Lung (tissue), 12 donors: ENCODE measurements around the gene MDH1. TPM values are rescaled to one million over a fixed set of nuclear protein-coding genes. Genes with fewer than 3 reads are reported as not detected.

ENCODE experiments used
- ATAC-seq: fragments of 200-7000 bp; cut with Tn5 transposase; one replicate; pipeline ENCODE4 v1.9.1; 2020; ENCODE audit warnings: moderate number of reproducible peaks; ENCODE audit not compliant: insufficient read depth, low FRiP score
- DNase-seq, 3 donors: peaks; one replicate each; pipeline ENCODE4 v3.0.0-alpha.2; 2013 to 2017
- H3K27ac ChIP-seq, 2 donors: one replicate each; pipeline ENCODE4 v1.5.1; 2013; ENCODE audit warnings: mild to moderate bottlenecking in 2 of 2, moderate library complexity in 2 of 2, control low read depth in 1 of 2, inconsistent platforms in 1 of 2, low read depth in 1 of 2, low read length in 1 of 2
- H3K27me3 ChIP-seq, 3 donors: one replicate each; pipeline ENCODE4 v1.5.1; 2013; ENCODE audit warnings: low read length in 2 of 3; ENCODE audit not compliant: control insufficient read depth in 3 of 3, insufficient read depth in 3 of 3
- H3K36me3 ChIP-seq, 4 donors: one replicate each; pipeline ENCODE4 v1.5.1; 2013; ENCODE audit warnings: low read length in 4 of 4, mild to moderate bottlenecking in 1 of 4, moderate library complexity in 1 of 4; ENCODE audit not compliant: control insufficient read depth in 4 of 4, insufficient read depth in 4 of 4
- H3K4me1 ChIP-seq, 5 donors: one replicate each; pipeline ENCODE4 v1.5.1; 2013; ENCODE audit warnings: low read length in 5 of 5, mild to moderate bottlenecking in 2 of 5, moderate library complexity in 1 of 5; ENCODE audit not compliant: control insufficient read depth in 5 of 5, insufficient read depth in 5 of 5
- H3K4me3 ChIP-seq: one replicate; pipeline ENCODE4 v1.5.1; 2013; ENCODE audit warnings: mild to moderate bottlenecking, control low read depth, moderate library complexity
- H3K9ac ChIP-seq, 2 donors: one replicate each; pipeline ENCODE4 v1.5.1; 2013; ENCODE audit warnings: low read length in 2 of 2, control low read depth in 1 of 2; ENCODE audit not compliant: insufficient read depth in 1 of 2
- H3K9me3 ChIP-seq, 4 donors: one replicate each; pipeline ENCODE4 v1.5.1; 2013; ENCODE audit warnings: low read length in 3 of 4, mild to moderate bottlenecking in 1 of 4, moderate library complexity in 1 of 4; ENCODE audit not compliant: control insufficient read depth in 4 of 4, insufficient read depth in 3 of 4
- WGBS, 2 donors: extraction: QIAGEN DNeasy Blood & Tissue Kit; methylation state at CpG; one replicate each; pipeline ENCODE4 v1.1.7; 2013; 5-methylcytosine and 5-hydroxymethylcytosine counted together
- polyA plus RNA-seq, 2 donors: library from polyadenylated mRNA; stranded (reverse); fragments of 200-250 nt; gene quantifications; one replicate each; pipeline ENCODE4 v1.2.1, GENCODE V29; 2013
- total RNA-seq, 2 donors: library from RNA; depleted of rRNA in 1 of 2; stranded (reverse); fragments of >200 nt in 1 of 2; gene quantifications; one replicate each; pipeline ENCODE4 v1.2.1, GENCODE V29; 2014 to 2021
- TF ChIP-seq, protein P1 (sequence below): IDR thresholded peaks from 2 replicates; pipeline ENCODE4 v1.5.1; 2012; ENCODE audit warnings: mild to moderate bottlenecking; ENCODE audit errors: control extremely low read depth, extremely low read depth
- donor health status: control.
- donor health status: control.
- donor health status: Bipolar disorder and iron deficiency.
- donor health status: healthy.
- donor health status: DM: yes; HTN: yes; CAD: no.

The MDH1 gene
- total and polyA plus RNA-seq, 4 donors, result 110 to 203 (median 120) TPM

DNA sequence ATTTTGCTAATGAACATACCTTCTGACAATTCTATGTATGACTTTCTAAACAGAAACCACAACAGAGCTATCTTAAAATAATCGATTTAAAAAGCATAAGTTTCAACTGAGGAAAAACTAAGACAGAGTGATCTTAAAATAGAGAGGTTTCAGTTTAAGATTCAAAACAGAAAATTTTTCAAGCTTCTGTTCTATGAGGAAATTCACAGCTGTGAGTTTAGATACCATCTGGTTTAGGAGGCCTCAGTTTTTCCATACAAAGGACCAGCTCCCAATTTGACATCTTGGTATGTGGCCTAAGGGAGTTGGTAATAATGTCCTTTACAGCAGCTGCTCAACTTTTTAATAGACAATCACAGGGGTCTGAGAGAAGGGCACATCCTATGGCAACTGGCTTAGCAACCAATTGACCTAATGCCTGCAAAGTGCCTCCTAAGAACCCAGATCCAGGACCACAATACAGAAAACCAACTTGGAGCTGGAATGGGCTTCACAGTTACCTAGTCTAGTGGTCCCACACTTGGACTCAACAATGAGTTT lies 39.7 kb downstream of the MDH1 start:
- H3K27me3 ChIP-seq, result no peaks in the 10 kb centered on the region
- no peaks in the 10 kb centered on the region for H3K4me1 ChIP-seq

DNA sequence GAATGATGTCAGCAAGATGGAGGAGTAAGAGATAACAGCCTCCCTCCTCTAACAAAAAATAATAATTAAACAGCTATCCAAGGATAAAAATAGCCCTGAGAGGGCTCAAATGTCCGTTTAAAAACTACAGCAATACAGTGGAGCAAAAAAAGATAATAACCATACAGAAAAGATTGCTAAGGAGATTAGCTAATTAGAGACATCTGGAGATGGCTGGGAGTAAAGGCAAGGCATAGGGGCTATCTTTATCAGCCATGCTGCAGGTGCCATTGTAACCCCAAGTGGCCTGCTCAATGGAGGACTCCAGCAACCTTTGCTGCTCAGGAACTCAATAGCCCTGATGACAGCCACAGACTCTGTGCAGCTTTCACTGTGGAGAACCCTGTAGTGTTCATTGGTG lies 42.7 kb downstream of the MDH1 start:
- Histone ChIP-seq H3K4me3 (no peak overlapping the region), H3K9me3 (peaks cover 0 to 11% (median 2%) of the 10 kb centered on the region in 4 donors), H3K4me1 (no peaks in the 10 kb centered on the region), H3K36me3 (no peaks in the 10 kb centered on the region), H3K27ac (no peak overlapping the region), H3K27me3 (no peaks in the 10 kb centered on the region), H3K9ac (no peak overlapping the region)
- TF ChIP-seq, protein P1, sequence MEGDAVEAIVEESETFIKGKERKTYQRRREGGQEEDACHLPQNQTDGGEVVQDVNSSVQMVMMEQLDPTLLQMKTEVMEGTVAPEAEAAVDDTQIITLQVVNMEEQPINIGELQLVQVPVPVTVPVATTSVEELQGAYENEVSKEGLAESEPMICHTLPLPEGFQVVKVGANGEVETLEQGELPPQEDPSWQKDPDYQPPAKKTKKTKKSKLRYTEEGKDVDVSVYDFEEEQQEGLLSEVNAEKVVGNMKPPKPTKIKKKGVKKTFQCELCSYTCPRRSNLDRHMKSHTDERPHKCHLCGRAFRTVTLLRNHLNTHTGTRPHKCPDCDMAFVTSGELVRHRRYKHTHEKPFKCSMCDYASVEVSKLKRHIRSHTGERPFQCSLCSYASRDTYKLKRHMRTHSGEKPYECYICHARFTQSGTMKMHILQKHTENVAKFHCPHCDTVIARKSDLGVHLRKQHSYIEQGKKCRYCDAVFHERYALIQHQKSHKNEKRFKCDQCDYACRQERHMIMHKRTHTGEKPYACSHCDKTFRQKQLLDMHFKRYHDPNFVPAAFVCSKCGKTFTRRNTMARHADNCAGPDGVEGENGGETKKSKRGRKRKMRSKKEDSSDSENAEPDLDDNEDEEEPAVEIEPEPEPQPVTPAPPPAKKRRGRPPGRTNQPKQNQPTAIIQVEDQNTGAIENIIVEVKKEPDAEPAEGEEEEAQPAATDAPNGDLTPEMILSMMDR, result no peak
- 60 to 88% methylated on average over 1 of the region's 1 CpG for WGBS, 2 donors
- ATAC-seq (no peak), DNase-seq (no peak)

More for the DNA sequence above, 39.7 kb downstream of the MDH1 start:
- peaks cover 0 to 11% (median 2%) of the 10 kb centered on the region in 4 donors for H3K9me3 ChIP-seq
- H3K27ac ChIP-seq, result no peak overlapping the region
- no peak overlapping the region for H3K4me3 ChIP-seq
- TF ChIP-seq, protein P1, result no peak
- no peak for ATAC-seq
- 91 to 98% methylated on average over 1 of the region's 1 CpG for WGBS, 2 donors
- no peak overlapping the region for H3K9ac ChIP-seq
- DNase-seq, result no peak
- H3K36me3 ChIP-seq, result no peaks in the 10 kb centered on the region

DNA sequence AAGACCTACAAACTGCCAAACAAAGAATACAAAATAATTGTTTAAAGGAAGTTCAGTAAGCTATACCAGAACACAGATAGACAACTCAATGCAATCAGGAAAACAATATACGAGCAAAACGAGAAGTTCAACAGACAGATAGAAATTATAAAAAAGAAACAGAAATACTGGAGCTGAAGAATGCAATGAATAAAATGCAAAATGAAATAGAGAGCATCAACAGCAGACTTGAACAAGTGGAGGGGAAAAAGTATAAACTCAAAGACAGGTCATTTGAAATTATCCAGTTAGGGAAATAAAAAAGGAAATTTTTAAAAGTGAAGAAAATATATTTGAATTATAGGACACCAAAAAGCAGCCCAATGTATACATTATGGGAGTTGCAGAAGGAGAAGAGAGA lies 43.6 kb downstream of the MDH1 start:
- Histone ChIP-seq H3K36me3 (no peaks in the 10 kb centered on the region), H3K27me3 (no peaks in the 10 kb centered on the region), H3K9ac (no peak overlapping the region), H3K4me3 (no peak overlapping the region), H3K9me3 (peaks cover 0 to 11% (median 2%) of the 10 kb centered on the region in 4 donors), H3K4me1 (no peaks in the 10 kb centered on the region), H3K27ac (no peak overlapping the region)
- ATAC-seq (no peak), DNase-seq (no peak)
- WGBS, 2 donors, result 92 to 93% methylated on average over 2 of the region's 2 CpGs
- TF ChIP-seq, protein P1, result no peak

DNA sequence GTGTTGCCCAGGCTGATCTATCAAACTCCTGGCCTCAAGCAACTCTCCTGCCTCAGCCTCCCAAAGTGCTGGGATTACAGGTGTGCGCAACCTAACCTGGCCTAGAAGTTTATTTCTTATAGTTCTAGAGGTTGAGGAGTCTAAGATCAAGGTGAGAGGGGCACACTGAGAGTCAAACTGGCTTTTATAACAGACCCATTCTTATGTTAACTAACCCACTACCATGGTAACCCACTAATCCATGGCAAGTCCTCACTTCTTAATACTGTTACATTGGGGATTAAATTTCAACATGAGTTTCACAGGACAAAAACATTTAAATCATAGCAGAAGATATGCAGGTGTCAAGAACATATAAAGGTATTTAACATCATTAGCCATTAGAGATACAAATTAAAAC lies 50.6 kb downstream of the MDH1 start:
- Histone ChIP-seq H3K27me3 (no peaks in the 10 kb centered on the region), H3K9ac (no peak overlapping the region), H3K4me3 (no peak overlapping the region), H3K27ac (no peak overlapping the region), H3K9me3 (no peaks in the 10 kb centered on the region), H3K36me3 (no peaks in the 10 kb centered on the region), H3K4me1 (no peaks in the 10 kb centered on the region)
- DNase-seq (no peak), ATAC-seq (no peak)
- TF ChIP-seq, protein P1, result no peak
- 88% methylated on average over 1 of the region's 1 CpG for WGBS, 2 donors
